Left ventricle myocardium inferior (tissue), 1 donor: ENCODE data around the gene ERVK3-1. TPM values are rescaled to one million over a fixed set of nuclear protein-coding genes. Genes with fewer than 3 reads are reported as not detected.

Source experiments
- DNase-seq: peaks from one replicate; pipeline ENCODE4 v3.0.0-alpha.2; 2020
- H3K27ac ChIP-seq: fragments of 200-600 bp; replicated peaks from 2 replicates; pipeline ENCODE4 v1.8.0; 2021
- H3K27me3 ChIP-seq: fragments of 200-600 bp; 2 replicates; pipeline ENCODE4 v1.8.0; 2021; ENCODE audit warnings: low read depth
- H3K36me3 ChIP-seq: fragments of 200-600 bp; 2 replicates; pipeline ENCODE4 v1.8.0; 2021
- H3K4me1 ChIP-seq: fragments of 200-600 bp; 2 replicates; pipeline ENCODE4 v1.8.0; 2021
- H3K4me3 ChIP-seq: fragments of 200-600 bp; 2 replicates; pipeline ENCODE4 v1.8.0; 2021; ENCODE audit warnings: mild to moderate bottlenecking, moderate library complexity
- H3K9me3 ChIP-seq: fragments of 200-600 bp; replicated peaks from 2 replicates; pipeline ENCODE4 v1.8.0; 2021
- intact Hi-C: fragments of 100-400 bp; cut with micrococcal nuclease; formaldehyde crosslinking; loops from one replicate; pipeline ENCODE4 v1.11.0; 2022
- total RNA-seq: library from RNA; stranded (reverse); fragmentation: NEBNext Ultra II Directional; extraction: Animal tissue kit (Norgen Biotek cat#: 25700); gene quantifications from one replicate; pipeline ENCODE4 v1.2.1, GENCODE V29; 2021
- TF ChIP-seq, protein P1 (sequence below): fragments of 200-600 bp; IDR thresholded peaks from 2 replicates; pipeline ENCODE4 v1.8.0; 2021; ENCODE audit warnings: antibody characterized with exemption, mild to moderate bottlenecking, borderline replicate concordance
- donor health status: DM: no; HTN: yes; CAD: no; lungs with severe emphysema.

The ERVK3-1 gene
- total RNA-seq, 1 donor from 2014 or later: 22.7 TPM

DNA sequence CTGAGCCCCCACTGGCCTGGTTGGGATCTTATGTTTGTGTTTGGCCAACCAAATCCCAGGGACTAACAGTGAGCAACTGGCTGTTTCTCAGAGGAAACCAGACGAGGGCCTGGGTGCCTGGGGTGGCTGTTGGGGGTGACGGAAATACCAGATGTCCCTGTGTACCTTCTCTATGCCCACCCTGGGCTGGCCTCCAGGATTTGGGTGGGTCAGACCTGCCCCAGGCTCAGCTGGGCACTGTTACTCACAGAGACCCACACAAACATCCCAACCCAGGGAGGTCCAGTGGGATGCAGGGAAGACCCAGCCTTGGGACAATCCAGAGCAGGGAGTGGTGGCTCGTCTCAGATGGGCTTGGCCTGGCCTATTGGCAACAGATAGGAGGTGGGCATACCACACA, 30.5 kb downstream of the ERVK3-1 start:
- Histone ChIP-seq H3K4me3 (no peak overlapping the region), H3K27me3 (no peaks in the 10 kb centered on the region), H3K27ac (no peak overlapping the region), H3K36me3 (peaks cover 42% of the 10 kb centered on the region), H3K9me3 (no peaks in the 10 kb centered on the region), H3K4me1 (peaks cover 2% of the 10 kb centered on the region)
- TF ChIP-seq, protein P1, sequence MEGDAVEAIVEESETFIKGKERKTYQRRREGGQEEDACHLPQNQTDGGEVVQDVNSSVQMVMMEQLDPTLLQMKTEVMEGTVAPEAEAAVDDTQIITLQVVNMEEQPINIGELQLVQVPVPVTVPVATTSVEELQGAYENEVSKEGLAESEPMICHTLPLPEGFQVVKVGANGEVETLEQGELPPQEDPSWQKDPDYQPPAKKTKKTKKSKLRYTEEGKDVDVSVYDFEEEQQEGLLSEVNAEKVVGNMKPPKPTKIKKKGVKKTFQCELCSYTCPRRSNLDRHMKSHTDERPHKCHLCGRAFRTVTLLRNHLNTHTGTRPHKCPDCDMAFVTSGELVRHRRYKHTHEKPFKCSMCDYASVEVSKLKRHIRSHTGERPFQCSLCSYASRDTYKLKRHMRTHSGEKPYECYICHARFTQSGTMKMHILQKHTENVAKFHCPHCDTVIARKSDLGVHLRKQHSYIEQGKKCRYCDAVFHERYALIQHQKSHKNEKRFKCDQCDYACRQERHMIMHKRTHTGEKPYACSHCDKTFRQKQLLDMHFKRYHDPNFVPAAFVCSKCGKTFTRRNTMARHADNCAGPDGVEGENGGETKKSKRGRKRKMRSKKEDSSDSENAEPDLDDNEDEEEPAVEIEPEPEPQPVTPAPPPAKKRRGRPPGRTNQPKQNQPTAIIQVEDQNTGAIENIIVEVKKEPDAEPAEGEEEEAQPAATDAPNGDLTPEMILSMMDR: no peak
- intact Hi-C loops: no loop called here
- DNase-seq: no peak

DNA sequence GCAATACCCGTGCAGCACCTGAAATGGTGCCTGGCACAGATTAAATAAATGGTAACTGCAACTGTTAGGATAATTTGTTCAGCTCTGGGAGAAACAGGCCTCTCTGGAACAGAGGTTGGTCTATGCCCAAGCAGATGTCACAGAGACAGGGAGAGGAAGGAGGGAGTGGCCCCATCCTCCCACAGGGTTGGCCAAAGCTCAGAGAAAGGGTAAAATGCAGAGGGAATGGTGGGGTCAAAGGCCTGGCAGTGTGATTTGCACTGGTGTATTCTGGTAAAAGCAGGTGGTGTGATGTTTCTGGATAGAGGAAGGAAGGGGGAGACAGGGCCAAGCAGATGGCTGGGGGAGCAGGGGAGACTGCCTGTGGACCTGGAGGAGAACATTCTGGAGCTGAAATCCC, 31.0 kb downstream of the ERVK3-1 start:
- H3K27me3 ChIP-seq: no peaks in the 10 kb centered on the region
- peaks cover 42% of the 10 kb centered on the region for H3K36me3 ChIP-seq
- no peak for DNase-seq
- TF ChIP-seq, protein P1: no peak
- H3K9me3 ChIP-seq: no peaks in the 10 kb centered on the region
- no peaks in the 10 kb centered on the region for H3K4me1 ChIP-seq
- no peak overlapping the region for H3K27ac ChIP-seq
- intact Hi-C loops: no loop called here
- no peak overlapping the region for H3K4me3 ChIP-seq

DNA sequence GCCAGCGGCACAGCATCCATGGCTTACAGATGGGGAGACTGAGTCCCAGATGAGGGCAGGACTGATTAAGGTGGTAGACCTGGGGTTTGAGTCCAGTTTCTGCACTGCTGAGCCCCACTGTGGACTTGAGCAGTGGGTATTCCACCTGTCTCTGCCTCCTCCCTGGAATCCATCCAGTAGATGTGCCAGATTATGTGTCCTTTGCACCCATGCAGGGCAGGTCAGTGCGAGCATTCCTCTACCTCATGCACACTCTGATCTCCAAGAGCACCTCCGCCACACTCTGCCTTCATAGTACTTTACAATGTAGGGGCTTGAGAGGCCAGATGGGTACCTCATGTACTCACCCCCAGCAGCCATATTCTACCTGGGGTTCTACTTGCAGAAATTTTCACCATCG, 31.6 kb downstream of the ERVK3-1 start:
- H3K4me1 ChIP-seq: no peaks in the 10 kb centered on the region
- DNase-seq: no peak
- intact Hi-C loops: no loop called here
- H3K27me3 ChIP-seq: no peaks in the 10 kb centered on the region
- peaks cover 42% of the 10 kb centered on the region for H3K36me3 ChIP-seq
- H3K27ac ChIP-seq: no peak overlapping the region
- no peaks in the 10 kb centered on the region for H3K9me3 ChIP-seq
- TF ChIP-seq, protein P1: no peak
- no peak overlapping the region for H3K4me3 ChIP-seq

DNA sequence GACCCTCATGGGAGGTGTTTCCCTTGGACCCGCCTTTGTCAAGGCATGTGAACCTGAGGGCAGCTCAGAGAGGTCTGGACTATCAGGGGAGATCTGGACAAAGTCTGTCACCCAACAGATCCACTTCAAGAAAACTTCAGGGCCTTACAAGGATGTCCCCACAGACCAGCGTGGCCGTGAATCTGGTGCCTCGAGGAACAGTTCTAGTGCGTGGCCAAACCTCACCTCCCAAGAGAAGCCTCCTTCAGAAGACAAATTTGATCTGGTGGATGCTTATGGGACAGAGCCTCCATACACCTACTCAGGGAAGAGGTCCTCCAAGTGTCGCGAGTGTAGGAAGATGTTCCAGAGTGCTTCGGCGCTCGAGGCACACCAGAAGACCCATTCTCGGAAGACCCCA, 33.2 kb downstream of the ERVK3-1 start:
- Histone ChIP-seq H3K9me3 (no peaks in the 10 kb centered on the region), H3K27ac (no peak overlapping the region), H3K4me3 (no peak overlapping the region), H3K27me3 (no peaks in the 10 kb centered on the region), H3K4me1 (no peaks in the 10 kb centered on the region), H3K36me3 (peaks cover 42% of the 10 kb centered on the region)
- no peak for DNase-seq
- intact Hi-C loops: no loop called here
- TF ChIP-seq, protein P1: no peak

DNA sequence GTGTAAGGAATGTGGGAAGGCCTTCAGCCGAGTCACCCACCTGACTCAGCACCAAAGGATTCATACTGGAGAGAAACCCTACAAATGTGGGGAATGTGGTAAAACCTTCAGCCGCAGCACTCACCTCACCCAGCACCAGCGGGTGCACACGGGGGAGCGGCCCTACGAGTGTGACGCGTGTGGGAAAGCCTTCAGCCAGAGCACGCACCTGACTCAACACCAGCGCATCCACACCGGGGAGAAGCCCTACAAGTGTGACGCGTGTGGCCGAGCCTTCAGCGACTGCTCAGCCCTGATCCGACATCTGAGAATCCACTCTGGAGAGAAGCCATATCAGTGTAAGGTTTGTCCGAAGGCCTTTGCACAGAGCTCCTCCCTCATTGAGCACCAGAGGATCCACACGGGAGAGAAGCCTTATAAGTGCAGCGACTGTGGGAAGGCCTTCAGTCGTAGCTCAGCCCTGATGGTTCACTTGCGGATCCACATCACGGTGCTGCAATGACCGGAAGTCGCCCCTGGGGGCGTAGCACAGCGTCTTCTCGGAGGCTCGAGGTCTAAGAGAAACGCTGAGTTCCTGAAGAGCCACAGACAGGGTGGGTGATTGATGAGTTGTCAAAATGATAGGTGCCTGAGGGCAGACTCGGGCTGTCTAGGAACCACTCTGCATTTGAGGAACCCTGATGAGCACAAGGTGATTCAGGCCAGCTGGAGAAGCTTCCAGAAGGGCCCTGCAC, 33.8 kb downstream of the ERVK3-1 start:
- TF ChIP-seq, protein P1: no peak
- intact Hi-C loops: no loop called here
- Histone ChIP-seq H3K9me3 (no peaks in the 10 kb centered on the region), H3K4me1 (no peaks in the 10 kb centered on the region), H3K36me3 (peaks cover 42% of the 10 kb centered on the region), H3K27me3 (no peaks in the 10 kb centered on the region), H3K4me3 (no peak overlapping the region), H3K27ac (no peak overlapping the region)
- no peak for DNase-seq
